Liver (tissue), 9 donors: Measurements from ENCODE around the gene TMSB4X. TPM values are rescaled to one million over a fixed set of nuclear protein-coding genes. Genes with fewer than 3 reads are reported as not detected.

Experiments
- DNase-seq: peaks from one replicate; pipeline ENCODE4 v3.0.0-alpha.2; 2017; ENCODE audit warnings: low spot score
- H3K27ac ChIP-seq, 2 donors: one replicate each; pipeline ENCODE4 v1.7.0; 2013; ENCODE audit warnings: inconsistent platforms in 2 of 2, low read length in 2 of 2, control low read depth in 1 of 2, low read depth in 1 of 2, mild to moderate bottlenecking in 1 of 2
- H3K27me3 ChIP-seq, 4 donors: one replicate each; pipeline versions ENCODE4 v1.6.1 to v1.7.0; 2013; ENCODE audit warnings: low read length in 3 of 4, inconsistent platforms in 1 of 4, mild to moderate bottlenecking in 1 of 4, moderate library complexity in 1 of 4; ENCODE audit not compliant: control insufficient read depth in 4 of 4, insufficient read depth in 4 of 4
- H3K36me3 ChIP-seq, 4 donors: one replicate each; pipeline versions ENCODE4 v1.6.1 to v1.7.0; 2013; ENCODE audit warnings: low read length in 3 of 4, mild to moderate bottlenecking in 3 of 4, low read depth in 1 of 4, moderate library complexity in 1 of 4; ENCODE audit not compliant: control insufficient read depth in 4 of 4, insufficient read depth in 3 of 4
- H3K4me1 ChIP-seq, 4 donors: one replicate each; pipeline versions ENCODE4 v1.6.1 to v1.7.0; 2013; ENCODE audit warnings: low read length in 3 of 4, mild to moderate bottlenecking in 3 of 4, moderate library complexity in 1 of 4; ENCODE audit not compliant: control insufficient read depth in 4 of 4, insufficient read depth in 4 of 4
- H3K4me3 ChIP-seq, 3 donors: one replicate each; pipeline versions ENCODE4 v1.6.1 to v1.7.0; 2013; ENCODE audit warnings: low read length in 3 of 3, control low read depth in 1 of 3, low read depth in 1 of 3, mild to moderate bottlenecking in 1 of 3
- H3K9ac ChIP-seq, 2 donors: one replicate each; pipeline ENCODE4 v1.7.0; 2013; ENCODE audit warnings: low read length in 2 of 2, mild to moderate bottlenecking in 2 of 2, moderate library complexity in 2 of 2, control low read depth in 1 of 2, low read depth in 1 of 2
- H3K9me3 ChIP-seq, 4 donors: one replicate each; pipeline versions ENCODE4 v1.6.1 to v1.7.0; 2013; ENCODE audit warnings: low read length in 3 of 4; ENCODE audit not compliant: control insufficient read depth in 4 of 4
- ATF3 ChIP-seq: IDR thresholded peaks from 2 replicates; pipeline ENCODE4 v1.6.1; 2016; ENCODE audit warnings: antibody characterized with exemption
- CTCF ChIP-seq: fragments of 150-350 bp; IDR thresholded peaks from 2 replicates; pipeline ENCODE4 v1.5.1; 2017; ENCODE audit warnings: improper control_type of control experiment, low read depth, low read length; ENCODE audit not compliant: missing input control
- EGR1 ChIP-seq, 2 donors: IDR thresholded peaks; 2 replicates each; pipeline ENCODE4 v1.6.1; 2016 to 2018; ENCODE audit warnings: antibody characterized with exemption in 2 of 2, low read depth in 2 of 2
- FOXA1 ChIP-seq: IDR thresholded peaks from 2 replicates; pipeline ENCODE4 v1.6.1; 2016; ENCODE audit warnings: antibody characterized with exemption
- FOXA2 ChIP-seq: IDR thresholded peaks from 2 replicates; pipeline ENCODE4 v1.6.1; 2016; ENCODE audit warnings: antibody characterized with exemption
- GABPA ChIP-seq, 2 donors: IDR thresholded peaks in 1 of 2; conservative IDR thresholded peaks in 1 of 2; 2 replicates each; pipeline ENCODE4 v1.6.1; 2016; ENCODE audit warnings: antibody characterized with exemption in 2 of 2, mild to moderate bottlenecking in 1 of 2, moderate library complexity in 1 of 2
- HNF4A ChIP-seq, 2 donors: conservative IDR thresholded peaks; 2 replicates each; pipeline ENCODE4 v1.6.1; 2016; ENCODE audit warnings: antibody characterized with exemption in 2 of 2, mild to moderate bottlenecking in 2 of 2
- HNF4G ChIP-seq: IDR thresholded peaks from 2 replicates; pipeline ENCODE4 v1.6.1; 2016; ENCODE audit warnings: antibody characterized with exemption
- JUND ChIP-seq, 2 donors: IDR thresholded peaks; 2 replicates each; pipeline ENCODE4 v1.6.1; 2016; ENCODE audit warnings: antibody characterized with exemption in 2 of 2
- NR2F2 ChIP-seq: IDR thresholded peaks from 2 replicates; pipeline ENCODE4 v1.6.1; 2016; ENCODE audit warnings: antibody characterized with exemption
- RAD21 ChIP-seq, 2 donors: IDR thresholded peaks; 2 replicates each; pipeline ENCODE4 v1.6.1; 2016; ENCODE audit warnings: antibody characterized with exemption in 2 of 2, mild to moderate bottlenecking in 2 of 2
- REST ChIP-seq: IDR thresholded peaks from 2 replicates; pipeline ENCODE4 v1.6.1; 2016; ENCODE audit warnings: antibody characterized with exemption, mild to moderate bottlenecking
- RXRA ChIP-seq, 2 donors: IDR thresholded peaks; 2 replicates each; pipeline ENCODE4 v1.6.1; 2017 to 2018; ENCODE audit warnings: antibody characterized with exemption in 2 of 2, mild to moderate bottlenecking in 1 of 2
- SP1 ChIP-seq: IDR thresholded peaks from 2 replicates; pipeline ENCODE4 v1.6.1; 2018; ENCODE audit warnings: antibody characterized with exemption, mild to moderate bottlenecking
- TAF1 ChIP-seq: conservative IDR thresholded peaks from 2 replicates; pipeline ENCODE4 v1.6.1; 2016; ENCODE audit warnings: antibody characterized with exemption, mild to moderate bottlenecking
- YY1 ChIP-seq: IDR thresholded peaks from 2 replicates; pipeline ENCODE4 v1.6.1; 2016; ENCODE audit warnings: antibody characterized with exemption, mild to moderate bottlenecking
- WGBS: extraction: QIAGEN DNeasy Blood & Tissue Kit; methylation state at CpG from one replicate; pipeline ENCODE4 v1.1.7; 2013; 5-methylcytosine and 5-hydroxymethylcytosine counted together
- polyA plus RNA-seq, 2 donors: library from polyadenylated mRNA; stranded (reverse) in 1 of 2; unstranded in 1 of 2; fragments of 200-250 nt in 1 of 2; fragments of >200 nt in 1 of 2; fragmentation: Nextera tagmentation in 1 of 2; extraction: Ambion mirVana in 1 of 2; gene quantifications; one replicate each; pipeline versions ENCODE4 v1.2.1 to v1.2.3, GENCODE V29; 2013 to 2015
- total RNA-seq, 2 donors: library from RNA; depleted of rRNA; stranded (reverse); fragments of >200 nt; gene quantifications; one replicate each; pipeline ENCODE4 v1.2.3, GENCODE V29; 2014
- TF ChIP-seq, protein P1 (sequence below): IDR thresholded peaks from 2 replicates; pipeline ENCODE4 v1.6.1; 2016; ENCODE audit warnings: antibody characterized with exemption
- TF ChIP-seq, protein P2 (sequence below): IDR thresholded peaks from 2 replicates; pipeline ENCODE4 v1.6.1; 2016; ENCODE audit warnings: antibody characterized with exemption
- donor health status: healthy.
- donor health status: healthy.
- donor health status: healthy.
- donor health status: healthy.
- donor health status: healthy.

TMSB4X gene
- total and polyA plus RNA-seq, 4 donors = 658 to 1,704 (median 816) TPM

- no peak for DNase-seq
- Histone ChIP-seq H3K9me3 (no peaks in the 10 kb centered on the region), H3K9ac (no peak overlapping the region), H3K27me3 (no peaks in the 10 kb centered on the region), H3K27ac (no peak overlapping the region), H3K4me1 (peaks cover 4 to 15% (median 13%) of the 10 kb centered on the region in 4 donors), H3K36me3 (no peaks in the 10 kb centered on the region), H3K4me3 (no peak overlapping the region)
- WGBS = 81% methylated on average over 4 of the region's 4 CpGs
- no peak for TF ChIP-seq JUND (IDR thresholded peaks at IDR 0.05)
- no peak for TF ChIP-seq GABPA (IDR thresholded peaks at IDR 0.05 in 1 of 2, conservative IDR thresholded peaks at IDR 0.05 in 1 of 2)
- no peak for TF ChIP-seq HNF4A (conservative IDR thresholded peaks at IDR 0.05)
- TF ChIP-seq, protein P1, sequence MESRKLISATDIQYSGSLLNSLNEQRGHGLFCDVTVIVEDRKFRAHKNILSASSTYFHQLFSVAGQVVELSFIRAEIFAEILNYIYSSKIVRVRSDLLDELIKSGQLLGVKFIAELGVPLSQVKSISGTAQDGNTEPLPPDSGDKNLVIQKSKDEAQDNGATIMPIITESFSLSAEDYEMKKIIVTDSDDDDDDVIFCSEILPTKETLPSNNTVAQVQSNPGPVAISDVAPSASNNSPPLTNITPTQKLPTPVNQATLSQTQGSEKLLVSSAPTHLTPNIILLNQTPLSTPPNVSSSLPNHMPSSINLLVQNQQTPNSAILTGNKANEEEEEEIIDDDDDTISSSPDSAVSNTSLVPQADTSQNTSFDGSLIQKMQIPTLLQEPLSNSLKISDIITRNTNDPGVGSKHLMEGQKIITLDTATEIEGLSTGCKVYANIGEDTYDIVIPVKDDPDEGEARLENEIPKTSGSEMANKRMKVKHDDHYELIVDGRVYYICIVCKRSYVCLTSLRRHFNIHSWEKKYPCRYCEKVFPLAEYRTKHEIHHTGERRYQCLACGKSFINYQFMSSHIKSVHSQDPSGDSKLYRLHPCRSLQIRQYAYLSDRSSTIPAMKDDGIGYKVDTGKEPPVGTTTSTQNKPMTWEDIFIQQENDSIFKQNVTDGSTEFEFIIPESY = no peak
- TF ChIP-seq RAD21 (IDR thresholded peaks at IDR 0.05) = no peak
- no peak for TF ChIP-seq SP1
- TF ChIP-seq EGR1 (IDR thresholded peaks at IDR 0.05; ENCODE audit: low read depth in 2 of 2) = no peak
- TF ChIP-seq REST = no peak
- no peak for TF ChIP-seq TAF1
- TF ChIP-seq, protein P2, sequence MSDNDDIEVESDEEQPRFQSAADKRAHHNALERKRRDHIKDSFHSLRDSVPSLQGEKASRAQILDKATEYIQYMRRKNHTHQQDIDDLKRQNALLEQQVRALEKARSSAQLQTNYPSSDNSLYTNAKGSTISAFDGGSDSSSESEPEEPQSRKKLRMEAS = no peak
- TF ChIP-seq FOXA2 = no peak
- TF ChIP-seq HNF4G = no peak
- no peak for TF ChIP-seq YY1
- no peak for TF ChIP-seq NR2F2
- TF ChIP-seq CTCF = no peak
- TF ChIP-seq ATF3 = no peak
- no peak for TF ChIP-seq FOXA1
- no peak for TF ChIP-seq RXRA (IDR thresholded peaks at IDR 0.05)
These were observed 27.2 kb downstream of the TMSB4X start for GRCh38 chrX:13001961-13002671.
